ENCODE results near the gene BIRC2.
"Not testable (repeated sequence)": the region's sequence is repeated elsewhere in the genome, so short reads cannot be mapped to it uniquely, and the experiment has no call there.

BIRC2 gene

GRCh38 chr11:102322560-102322959, 24.5 kb upstream of the BIRC2 start:
- DNase-seq (ENCODE audit: low read depth in 1 of 2, low spot score in 1 of 2), result no peak

GRCh38 chr11:102323542-102324251, 23.3 kb upstream of the BIRC2 start:
- DNase-seq (ENCODE audit: low read depth in 1 of 2, low spot score in 1 of 2), result no peak

GRCh38 chr11:102325088-102325487, 21.9 kb upstream of the BIRC2 start:
- DNase-seq (ENCODE audit: low read depth in 1 of 2, low spot score in 1 of 2), result no peak

GRCh38 chr11:102328748-102329147, 18.3 kb upstream of the BIRC2 start:
- DNase-seq (ENCODE audit: low read depth in 1 of 2, low spot score in 1 of 2), result no peak

- DNase-seq (ENCODE audit: low read depth in 1 of 2, low spot score in 1 of 2), result no peak
Measured at GRCh38 chr11:102330231-102330630, 16.8 kb upstream of the BIRC2 start.

GRCh38 chr11:102331341-102331740, 15.7 kb upstream of the BIRC2 start:
- DNase-seq (ENCODE audit: low read depth in 1 of 2, low spot score in 1 of 2), result no peak

GRCh38 chr11:102332611-102332994, 14.4 kb upstream of the BIRC2 start:
- DNase-seq (ENCODE audit: low read depth in 1 of 2, low spot score in 1 of 2), result no peak

GRCh38 chr11:102338479-102339010, 8.5 kb upstream of the BIRC2 start:
- no peak for DNase-seq (ENCODE audit: low read depth in 1 of 2, low spot score in 1 of 2)

- not testable (repeated sequence) for DNase-seq (ENCODE audit: low read depth in 1 of 2, low spot score in 1 of 2)
Measured at GRCh38 chr11:102341311-102341710, 5.7 kb upstream of the BIRC2 start.

GRCh38 chr11:102341844-102342318, 5.1 kb upstream of the BIRC2 start:
- peak in 1 of 2 donors; percentile 74 for DNase-seq (ENCODE audit: low read depth in 1 of 2, low spot score in 1 of 2)

- DNase-seq (ENCODE audit: low read depth in 1 of 2, low spot score in 1 of 2), result no peak
Measured at GRCh38 chr11:102343809-102344208, 3.2 kb upstream of the BIRC2 start.

- no peak for DNase-seq (ENCODE audit: low read depth in 1 of 2, low spot score in 1 of 2)
Measured at GRCh38 chr11:102345904-102346303, 1.1 kb upstream of the BIRC2 start.

GRCh38 chr11:102346456-102346747, 612 bp upstream of the BIRC2 start:
- no peak for DNase-seq (ENCODE audit: low read depth in 1 of 2, low spot score in 1 of 2)

- no peak for DNase-seq (ENCODE audit: low read depth in 1 of 2, low spot score in 1 of 2)
Measured at GRCh38 chr11:102347462-102348370, 702 bp downstream of the BIRC2 start.

GRCh38 chr11:102357116-102357515, 10.1 kb downstream of the BIRC2 start:
- no peak for DNase-seq (ENCODE audit: low read depth in 1 of 2, low spot score in 1 of 2)

- DNase-seq (ENCODE audit: low read depth in 1 of 2, low spot score in 1 of 2), result no peak
Measured at GRCh38 chr11:102359372-102359771, 12.4 kb downstream of the BIRC2 start.

- no peak for DNase-seq (ENCODE audit: low read depth in 1 of 2, low spot score in 1 of 2)
Measured at GRCh38 chr11:102360681-102361080, 13.7 kb downstream of the BIRC2 start.

GRCh38 chr11:102361086-102362031, 14.3 kb downstream of the BIRC2 start:
- DNase-seq (ENCODE audit: low read depth in 1 of 2, low spot score in 1 of 2), result no peak

- DNase-seq (ENCODE audit: low read depth in 1 of 2, low spot score in 1 of 2), result no peak
Measured at GRCh38 chr11:102364991-102365390, 18.0 kb downstream of the BIRC2 start.

GRCh38 chr11:102367364-102367763, 20.4 kb downstream of the BIRC2 start:
- no peak for DNase-seq (ENCODE audit: low read depth in 1 of 2, low spot score in 1 of 2)

- DNase-seq (ENCODE audit: low read depth in 1 of 2, low spot score in 1 of 2), result no peak
Measured at GRCh38 chr11:102368472-102368871, 21.5 kb downstream of the BIRC2 start.
